ENCODE measurements around the gene ODAD2.

Gene ODAD2, protein sequence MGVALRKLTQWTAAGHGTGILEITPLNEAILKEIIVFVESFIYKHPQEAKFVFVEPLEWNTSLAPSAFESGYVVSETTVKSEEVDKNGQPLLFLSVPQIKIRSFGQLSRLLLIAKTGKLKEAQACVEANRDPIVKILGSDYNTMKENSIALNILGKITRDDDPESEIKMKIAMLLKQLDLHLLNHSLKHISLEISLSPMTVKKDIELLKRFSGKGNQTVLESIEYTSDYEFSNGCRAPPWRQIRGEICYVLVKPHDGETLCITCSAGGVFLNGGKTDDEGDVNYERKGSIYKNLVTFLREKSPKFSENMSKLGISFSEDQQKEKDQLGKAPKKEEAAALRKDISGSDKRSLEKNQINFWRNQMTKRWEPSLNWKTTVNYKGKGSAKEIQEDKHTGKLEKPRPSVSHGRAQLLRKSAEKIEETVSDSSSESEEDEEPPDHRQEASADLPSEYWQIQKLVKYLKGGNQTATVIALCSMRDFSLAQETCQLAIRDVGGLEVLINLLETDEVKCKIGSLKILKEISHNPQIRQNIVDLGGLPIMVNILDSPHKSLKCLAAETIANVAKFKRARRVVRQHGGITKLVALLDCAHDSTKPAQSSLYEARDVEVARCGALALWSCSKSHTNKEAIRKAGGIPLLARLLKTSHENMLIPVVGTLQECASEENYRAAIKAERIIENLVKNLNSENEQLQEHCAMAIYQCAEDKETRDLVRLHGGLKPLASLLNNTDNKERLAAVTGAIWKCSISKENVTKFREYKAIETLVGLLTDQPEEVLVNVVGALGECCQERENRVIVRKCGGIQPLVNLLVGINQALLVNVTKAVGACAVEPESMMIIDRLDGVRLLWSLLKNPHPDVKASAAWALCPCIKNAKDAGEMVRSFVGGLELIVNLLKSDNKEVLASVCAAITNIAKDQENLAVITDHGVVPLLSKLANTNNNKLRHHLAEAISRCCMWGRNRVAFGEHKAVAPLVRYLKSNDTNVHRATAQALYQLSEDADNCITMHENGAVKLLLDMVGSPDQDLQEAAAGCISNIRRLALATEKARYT

DNA sequence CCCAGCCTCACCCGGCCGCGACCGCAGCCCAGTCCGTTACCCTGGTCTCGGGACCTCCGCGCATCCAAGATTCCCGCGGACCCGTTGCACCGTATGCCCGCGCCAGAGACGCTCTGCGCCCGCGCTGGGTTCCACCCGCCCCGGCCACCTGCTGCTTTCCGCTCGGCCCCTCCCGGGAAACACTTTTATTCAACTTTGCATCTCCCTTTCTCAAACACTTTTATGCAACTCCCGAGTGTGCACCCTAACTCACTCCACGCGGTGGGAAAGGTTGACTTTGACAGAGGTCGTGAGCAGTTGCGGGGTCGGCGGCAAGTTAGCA is at the start of gene ODAD2:
Gene ODAD2 (minus strand): TSS at position 126 of the 322 bp plus-strand sequence. CDS start 3,937 bp downstream, outside the sequence.
- peak within 1 kb of the TSS; percentile 66 to 85 (median 74) for H3K4me3 ChIP-seq (ENCODE audit: low read depth in 1 of 5, low read length in 5 of 5)
- no peak within 1 kb of the TSS for H3K27ac ChIP-seq (ENCODE audit: low read depth, low read length)
- no peaks in the 10 kb centered on the region for H3K9me3 ChIP-seq (ENCODE audit: control insufficient read depth in 5 of 5, low read length in 5 of 5)

DNA sequence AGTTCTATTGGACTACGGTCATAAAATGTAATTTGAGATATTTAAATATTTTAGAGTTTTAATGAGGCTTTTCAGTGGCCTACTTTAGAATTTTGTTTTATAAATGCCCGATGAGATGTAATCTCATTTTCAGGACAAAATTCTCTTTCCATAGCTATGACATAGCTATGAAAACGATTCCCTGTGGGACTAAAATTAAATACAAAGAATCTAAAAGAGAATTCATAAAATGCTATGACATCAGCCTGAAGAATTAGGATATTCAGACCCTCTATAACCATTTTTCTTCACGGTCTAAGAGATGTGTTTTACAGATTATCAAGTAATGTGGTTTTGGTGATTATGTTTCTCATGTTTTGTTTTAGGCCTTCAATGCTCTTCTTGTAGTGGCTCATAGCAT is 48.2 kb upstream of the ODAD2 start:
- Histone ChIP-seq H3K4me3 (ENCODE audit: low read depth in 1 of 5, low read length in 5 of 5) (no peak overlapping the region), H3K9me3 (ENCODE audit: control insufficient read depth in 5 of 5, low read length in 5 of 5) (no peaks in the 10 kb centered on the region), H3K9ac (ENCODE audit: low read length in 5 of 5) (no peak overlapping the region), H3K36me3 (ENCODE audit: control insufficient read depth in 5 of 5, insufficient read depth in 5 of 5, low read length in 5 of 5) (no peaks in the 10 kb centered on the region), H3K27ac (ENCODE audit: low read depth, low read length) (no peak overlapping the region), H3K4me1 (ENCODE audit: control insufficient read depth in 5 of 5, insufficient read depth in 5 of 5, low read length in 5 of 5) (no peaks in the 10 kb centered on the region), H3K27me3 (ENCODE audit: control insufficient read depth in 5 of 5, insufficient read depth in 4 of 5, low read length in 5 of 5) (no peaks in the 10 kb centered on the region)

More for the DNA sequence above, at the start of gene ODAD2:
- Histone ChIP-seq H3K27me3 (ENCODE audit: control insufficient read depth in 5 of 5, insufficient read depth in 4 of 5, low read length in 5 of 5) (peaks cover 0 to 15% (median 2%) of the 10 kb centered on the region in 5 donors), H3K9ac (ENCODE audit: low read length in 5 of 5) (peak within 1 kb of the TSS in 2 of 5 donors; percentile 38 to 39), H3K4me1 (ENCODE audit: control insufficient read depth in 5 of 5, insufficient read depth in 5 of 5, low read length in 5 of 5) (peaks cover 0 to 14% (median 11%) of the 10 kb centered on the region in 5 donors), H3K36me3 (ENCODE audit: control insufficient read depth in 5 of 5, insufficient read depth in 5 of 5, low read length in 5 of 5) (no peaks in the 10 kb centered on the region)

DNA sequence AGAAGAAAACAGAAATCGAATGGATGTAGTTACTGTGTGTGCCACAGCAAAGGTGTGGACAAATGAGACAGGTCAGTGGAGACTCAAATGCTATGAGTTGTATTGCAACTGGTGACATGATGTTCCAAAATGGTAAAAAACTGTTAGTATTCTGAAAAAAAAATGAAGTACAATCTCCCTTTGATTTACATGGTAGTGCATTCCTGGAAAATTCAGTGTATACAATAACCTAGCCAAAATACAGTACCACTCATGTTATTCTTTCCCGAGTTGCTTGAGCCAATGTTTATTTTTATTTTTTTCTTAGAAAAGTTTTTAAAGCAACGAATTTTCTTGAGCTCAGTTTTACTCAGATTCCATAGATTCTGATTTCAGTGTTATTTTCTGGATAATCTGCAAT is 47.7 kb upstream of the ODAD2 start:
- H3K9ac ChIP-seq (ENCODE audit: low read length in 5 of 5), result no peak overlapping the region
- no peak overlapping the region for H3K4me3 ChIP-seq (ENCODE audit: low read depth in 1 of 5, low read length in 5 of 5)
- no peaks in the 10 kb centered on the region for H3K27me3 ChIP-seq (ENCODE audit: control insufficient read depth in 5 of 5, insufficient read depth in 4 of 5, low read length in 5 of 5)
- H3K4me1 ChIP-seq (ENCODE audit: control insufficient read depth in 5 of 5, insufficient read depth in 5 of 5, low read length in 5 of 5), result no peaks in the 10 kb centered on the region
- H3K9me3 ChIP-seq (ENCODE audit: control insufficient read depth in 5 of 5, low read length in 5 of 5), result no peaks in the 10 kb centered on the region
- no peak overlapping the region for H3K27ac ChIP-seq (ENCODE audit: low read depth, low read length)
- H3K36me3 ChIP-seq (ENCODE audit: control insufficient read depth in 5 of 5, insufficient read depth in 5 of 5, low read length in 5 of 5), result no peaks in the 10 kb centered on the region

DNA sequence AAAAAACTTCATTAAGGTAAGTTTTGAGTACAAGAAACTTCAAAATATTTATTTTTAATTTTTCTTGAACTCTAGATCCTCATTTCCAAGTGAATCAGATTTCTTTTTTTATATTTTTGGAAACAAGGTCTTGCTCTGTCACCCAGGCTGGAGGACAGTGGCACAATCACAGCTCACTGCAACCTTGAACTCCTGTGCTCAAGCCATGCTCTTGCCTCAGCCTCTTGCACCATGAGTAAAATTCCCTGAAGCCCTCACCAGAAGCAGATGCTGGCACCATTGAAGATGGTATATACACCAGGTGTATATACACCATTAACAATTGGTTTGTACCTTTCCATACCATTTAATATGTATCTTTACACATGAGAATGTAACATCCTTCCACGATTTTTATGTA is 45.1 kb upstream of the ODAD2 start:
- H3K4me1 ChIP-seq (ENCODE audit: control insufficient read depth in 5 of 5, insufficient read depth in 5 of 5, low read length in 5 of 5), result no peaks in the 10 kb centered on the region
- H3K36me3 ChIP-seq (ENCODE audit: control insufficient read depth in 5 of 5, insufficient read depth in 5 of 5, low read length in 5 of 5), result no peaks in the 10 kb centered on the region
- H3K27ac ChIP-seq (ENCODE audit: low read depth, low read length), result no peak overlapping the region
- no peak overlapping the region for H3K4me3 ChIP-seq (ENCODE audit: low read depth in 1 of 5, low read length in 5 of 5)
- H3K9me3 ChIP-seq (ENCODE audit: control insufficient read depth in 5 of 5, low read length in 5 of 5), result no peaks in the 10 kb centered on the region
- H3K9ac ChIP-seq (ENCODE audit: low read length in 5 of 5), result no peak overlapping the region
- H3K27me3 ChIP-seq (ENCODE audit: control insufficient read depth in 5 of 5, insufficient read depth in 4 of 5, low read length in 5 of 5), result peaks cover 0 to 9% (median 0%) of the 10 kb centered on the region in 5 donors

DNA sequence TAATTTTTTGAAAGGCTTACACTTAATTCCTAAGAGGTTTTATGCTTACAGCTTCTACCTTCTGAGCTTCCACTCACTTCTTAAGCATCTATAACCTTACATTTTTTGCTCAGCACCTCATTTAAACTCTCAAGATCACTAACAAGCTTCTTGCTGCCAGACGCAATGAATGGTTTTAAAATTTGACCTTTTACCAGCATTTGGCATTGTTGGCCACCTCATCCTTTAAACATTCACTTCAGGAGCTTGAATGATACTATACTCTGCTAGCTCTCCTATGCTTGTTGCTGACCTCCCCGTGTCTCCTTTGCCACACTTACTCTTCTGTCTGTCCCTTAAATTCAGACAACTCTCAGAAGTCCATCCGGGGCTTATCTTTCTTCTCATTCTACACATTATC is 37.7 kb upstream of the ODAD2 start:
- no peak overlapping the region for H3K4me3 ChIP-seq (ENCODE audit: low read depth in 1 of 5, low read length in 5 of 5)
- H3K27me3 ChIP-seq (ENCODE audit: control insufficient read depth in 5 of 5, insufficient read depth in 4 of 5, low read length in 5 of 5), result peaks cover 0 to 9% (median 0%) of the 10 kb centered on the region in 5 donors
- no peaks in the 10 kb centered on the region for H3K36me3 ChIP-seq (ENCODE audit: control insufficient read depth in 5 of 5, insufficient read depth in 5 of 5, low read length in 5 of 5)
- no peak overlapping the region for H3K27ac ChIP-seq (ENCODE audit: low read depth, low read length)
- no peaks in the 10 kb centered on the region for H3K4me1 ChIP-seq (ENCODE audit: control insufficient read depth in 5 of 5, insufficient read depth in 5 of 5, low read length in 5 of 5)
- H3K9ac ChIP-seq (ENCODE audit: low read length in 5 of 5), result no peak overlapping the region
- peaks cover 0 to 6% (median 0%) of the 10 kb centered on the region in 5 donors for H3K9me3 ChIP-seq (ENCODE audit: control insufficient read depth in 5 of 5, low read length in 5 of 5)

DNA sequence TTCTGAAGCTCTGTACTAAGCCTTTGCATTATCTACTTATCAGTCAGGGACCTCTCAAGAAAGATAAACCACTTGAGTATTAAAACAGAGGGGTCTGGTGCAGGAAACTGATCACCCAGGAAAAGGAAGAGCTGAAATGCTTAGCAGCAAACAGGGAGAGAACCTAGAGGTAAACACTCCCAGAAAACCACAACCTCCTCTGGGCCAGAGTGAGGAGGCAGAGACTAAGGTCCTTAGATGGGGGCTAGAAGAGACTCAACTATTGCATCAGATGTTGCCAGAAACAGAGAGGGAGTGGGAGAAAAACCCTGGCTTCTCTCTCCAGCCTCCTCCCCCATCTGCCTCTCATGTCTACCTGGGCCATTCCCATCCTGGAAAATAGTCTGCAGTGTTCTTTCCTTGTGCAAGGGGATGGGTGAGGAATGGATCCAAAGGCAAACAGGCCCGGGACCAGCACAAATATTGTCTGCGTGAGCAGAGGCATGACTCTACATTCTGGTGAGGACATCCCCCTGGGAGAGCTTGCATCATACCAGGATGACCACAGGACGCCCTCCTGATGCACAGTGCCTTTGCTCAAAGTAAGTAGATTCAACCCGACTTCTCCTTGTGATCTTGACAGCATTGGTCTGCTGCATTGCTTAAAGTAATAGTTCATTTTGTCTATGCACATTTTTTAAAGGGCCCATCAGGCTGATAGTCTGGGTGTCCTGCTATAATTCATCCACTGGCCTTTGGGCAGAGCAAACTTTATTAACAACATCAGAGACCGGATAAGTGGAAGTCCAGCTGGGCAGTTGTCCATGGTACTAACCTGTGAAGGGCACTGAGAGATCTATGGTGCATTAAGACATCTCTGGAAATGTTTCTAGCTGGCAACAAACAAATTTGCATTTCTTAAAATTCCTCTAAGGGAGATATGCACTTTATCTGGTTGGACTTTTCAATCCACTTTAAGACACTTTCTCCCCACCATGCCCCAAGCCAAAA is 22.4 kb upstream of the ODAD2 start:
- Histone ChIP-seq H3K4me3 (ENCODE audit: low read depth in 1 of 5, low read length in 5 of 5) (no peak overlapping the region), H3K27me3 (ENCODE audit: control insufficient read depth in 5 of 5, insufficient read depth in 4 of 5, low read length in 5 of 5) (peaks cover 0 to 4% (median 0%) of the 10 kb centered on the region in 5 donors), H3K27ac (ENCODE audit: low read depth, low read length) (no peak overlapping the region), H3K9ac (ENCODE audit: low read length in 5 of 5) (no peak overlapping the region), H3K4me1 (ENCODE audit: control insufficient read depth in 5 of 5, insufficient read depth in 5 of 5, low read length in 5 of 5) (no peaks in the 10 kb centered on the region), H3K9me3 (ENCODE audit: control insufficient read depth in 5 of 5, low read length in 5 of 5) (peaks cover 0 to 3% (median 0%) of the 10 kb centered on the region in 5 donors), H3K36me3 (ENCODE audit: control insufficient read depth in 5 of 5, insufficient read depth in 5 of 5, low read length in 5 of 5) (no peaks in the 10 kb centered on the region)

GRCh38 chr10:28020080-28020860 is 21.4 kb upstream of the ODAD2 start:
- no peak overlapping the region for H3K27ac ChIP-seq (ENCODE audit: low read depth, low read length)
- H3K36me3 ChIP-seq (ENCODE audit: control insufficient read depth in 5 of 5, insufficient read depth in 5 of 5, low read length in 5 of 5), result no peaks in the 10 kb centered on the region
- H3K27me3 ChIP-seq (ENCODE audit: control insufficient read depth in 5 of 5, insufficient read depth in 4 of 5, low read length in 5 of 5), result peaks cover 0 to 4% (median 0%) of the 10 kb centered on the region in 5 donors
- no peaks in the 10 kb centered on the region for H3K4me1 ChIP-seq (ENCODE audit: control insufficient read depth in 5 of 5, insufficient read depth in 5 of 5, low read length in 5 of 5)
- no peak overlapping the region for H3K9ac ChIP-seq (ENCODE audit: low read length in 5 of 5)
- no peak overlapping the region for H3K4me3 ChIP-seq (ENCODE audit: low read depth in 1 of 5, low read length in 5 of 5)
- H3K9me3 ChIP-seq (ENCODE audit: control insufficient read depth in 5 of 5, low read length in 5 of 5), result peaks cover 0 to 3% (median 0%) of the 10 kb centered on the region in 5 donors

GRCh38 chr10:28014651-28015050 is 15.8 kb upstream of the ODAD2 start:
- Histone ChIP-seq H3K36me3 (ENCODE audit: control insufficient read depth in 5 of 5, insufficient read depth in 5 of 5, low read length in 5 of 5) (no peaks in the 10 kb centered on the region), H3K4me1 (ENCODE audit: control insufficient read depth in 5 of 5, insufficient read depth in 5 of 5, low read length in 5 of 5) (no peaks in the 10 kb centered on the region), H3K9me3 (ENCODE audit: control insufficient read depth in 5 of 5, low read length in 5 of 5) (peaks cover 0 to 4% (median 1%) of the 10 kb centered on the region in 5 donors), H3K27me3 (ENCODE audit: control insufficient read depth in 5 of 5, insufficient read depth in 4 of 5, low read length in 5 of 5) (peaks cover 0 to 5% (median 0%) of the 10 kb centered on the region in 5 donors), H3K9ac (ENCODE audit: low read length in 5 of 5) (no peak overlapping the region), H3K4me3 (ENCODE audit: low read depth in 1 of 5, low read length in 5 of 5) (no peak overlapping the region), H3K27ac (ENCODE audit: low read depth, low read length) (no peak overlapping the region)
